Breast epithelium (tissue), 4 donors: ENCODE results near the gene SRC. TPM values are rescaled to one million over a fixed set of nuclear protein-coding genes. Genes with fewer than 3 reads are reported as not detected.

Experiments
- DNase-seq, 2 donors: peaks; one replicate each; pipeline ENCODE4 v3.0.0-alpha.2; 2019; ENCODE audit warnings: low spot score in 2 of 2
- H3K27ac ChIP-seq, 2 donors: fragments of 200-600 bp; sonication (generic) in 1 of 2; one replicate each; pipeline ENCODE4 v1.5.1; 2016 to 2019; ENCODE audit warnings: mild to moderate bottlenecking in 1 of 2
- H3K27me3 ChIP-seq, 2 donors: fragments of 200-600 bp; sonication (generic) in 1 of 2; one replicate each; pipeline versions ENCODE4 v1.5.1 to v1.6.0; 2017 to 2019; ENCODE audit warnings: control low read depth in 1 of 2, mild to moderate bottlenecking in 1 of 2
- H3K36me3 ChIP-seq: fragments of 200-600 bp; one replicate; pipeline ENCODE4 v1.5.1; 2019
- H3K4me1 ChIP-seq, 2 donors: fragments of 200-600 bp; sonication (generic); one replicate each; pipeline ENCODE4 v1.5.1; 2016 to 2019; ENCODE audit warnings: control low read depth in 1 of 2
- H3K4me3 ChIP-seq, 3 donors: fragments of 200-600 bp; sonication (generic); 1 replicate in 2 of 3; 2 replicates in 1 of 3; pipeline ENCODE4 v1.5.1; 2016 to 2019; ENCODE audit warnings: mild to moderate bottlenecking in 3 of 3, moderate library complexity in 2 of 3
- H3K9me3 ChIP-seq, 2 donors: fragments of 200-600 bp; sonication (generic) in 1 of 2; one replicate each; pipeline ENCODE4 v1.5.1; 2016 to 2019; ENCODE audit warnings: control low read depth in 1 of 2
- POLR2A ChIP-seq: fragments of 450-650 bp; IDR thresholded peaks from one replicate; pipeline ENCODE4 v1.6.1; 2016; ENCODE audit warnings: antibody characterized with exemption, mild to moderate bottlenecking, moderate library complexity
- POLR2AphosphoS5 ChIP-seq, 3 donors: sonication (generic); formaldehyde crosslinking; IDR thresholded peaks; one replicate each; pipeline ENCODE4 v1.6.1; 2017; ENCODE audit warnings: antibody characterized with exemption in 3 of 3
- intact Hi-C: fragments of 100-400 bp; cut with DNase I; formaldehyde crosslinking; loops from one replicate; pipeline ENCODE4 v1.15.1; 2023; ENCODE audit warnings: low total_unique reads
- total RNA-seq, 3 donors: library from RNA; depleted of rRNA; stranded (reverse); fragments of >200 nt; gene quantifications; one replicate each; pipeline ENCODE4 v1.1.0, GENCODE V29; 2016
- TF ChIP-seq, protein P1 (sequence below), 3 donors: fragments of 450-650 bp; IDR thresholded peaks; one replicate each; pipeline ENCODE4 v1.5.1; 2016 to 2017; ENCODE audit warnings: antibody characterized with exemption in 3 of 3, mild to moderate bottlenecking in 3 of 3, moderate library complexity in 3 of 3

SRC gene
- total RNA-seq, 3 donors from 2014 or later: 12.8 to 25.6 (median 20.6) TPM

DNA sequence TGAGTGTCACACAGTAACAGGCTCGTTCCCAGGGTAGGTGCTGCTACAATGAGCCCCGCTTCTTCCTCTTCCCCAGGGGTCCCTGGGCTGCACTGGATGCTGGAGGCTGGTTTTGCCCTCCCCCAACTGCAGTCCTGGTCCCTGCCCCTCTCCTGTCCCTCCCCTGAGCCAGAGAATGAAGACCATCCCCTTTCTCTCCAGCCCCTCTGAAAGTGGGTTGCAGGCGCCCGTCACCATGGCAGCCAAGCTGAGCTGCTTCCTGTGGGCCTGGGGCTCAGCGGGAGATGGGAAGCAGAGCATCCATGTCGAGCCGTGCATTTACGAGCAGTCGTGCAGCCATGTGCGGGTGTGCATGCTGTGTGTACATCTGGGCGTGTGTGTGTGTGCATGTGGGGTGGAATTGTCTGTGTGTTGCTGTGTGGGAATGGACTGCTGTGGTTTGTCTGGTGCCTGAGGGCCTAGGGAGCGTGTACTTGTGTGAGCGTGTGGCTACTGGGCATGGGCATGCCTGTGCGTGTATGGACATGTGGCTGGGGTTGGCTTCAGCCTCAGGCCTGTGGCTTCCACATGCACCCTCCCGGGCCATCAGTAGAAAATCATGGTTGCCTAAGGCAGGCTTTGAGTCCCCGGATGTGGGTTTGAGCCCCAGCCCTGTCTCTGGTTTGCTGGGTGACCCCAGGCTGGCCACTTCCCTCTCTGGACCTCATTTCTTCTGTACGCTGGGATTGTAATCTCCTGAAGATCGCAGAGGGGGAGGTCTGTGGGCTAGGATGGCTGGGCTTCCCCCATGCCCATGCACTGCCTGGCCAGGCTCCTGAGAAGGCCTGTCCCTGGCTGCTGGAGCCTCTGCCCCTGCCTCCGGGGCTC lies 48.8 kb downstream of the SRC start:
- intact Hi-C loops: no loop called here
- DNase-seq: peak in 1 of 2 donors; percentile 59

GRCh38 chr20:37395410-37395797 lies 49.5 kb downstream of the SRC start:
- no peaks in the 10 kb centered on the region for H3K9me3 ChIP-seq
- H3K27me3 ChIP-seq: no peaks in the 10 kb centered on the region
- no peaks in the 10 kb centered on the region for H3K36me3 ChIP-seq
- TF ChIP-seq, protein P1, sequence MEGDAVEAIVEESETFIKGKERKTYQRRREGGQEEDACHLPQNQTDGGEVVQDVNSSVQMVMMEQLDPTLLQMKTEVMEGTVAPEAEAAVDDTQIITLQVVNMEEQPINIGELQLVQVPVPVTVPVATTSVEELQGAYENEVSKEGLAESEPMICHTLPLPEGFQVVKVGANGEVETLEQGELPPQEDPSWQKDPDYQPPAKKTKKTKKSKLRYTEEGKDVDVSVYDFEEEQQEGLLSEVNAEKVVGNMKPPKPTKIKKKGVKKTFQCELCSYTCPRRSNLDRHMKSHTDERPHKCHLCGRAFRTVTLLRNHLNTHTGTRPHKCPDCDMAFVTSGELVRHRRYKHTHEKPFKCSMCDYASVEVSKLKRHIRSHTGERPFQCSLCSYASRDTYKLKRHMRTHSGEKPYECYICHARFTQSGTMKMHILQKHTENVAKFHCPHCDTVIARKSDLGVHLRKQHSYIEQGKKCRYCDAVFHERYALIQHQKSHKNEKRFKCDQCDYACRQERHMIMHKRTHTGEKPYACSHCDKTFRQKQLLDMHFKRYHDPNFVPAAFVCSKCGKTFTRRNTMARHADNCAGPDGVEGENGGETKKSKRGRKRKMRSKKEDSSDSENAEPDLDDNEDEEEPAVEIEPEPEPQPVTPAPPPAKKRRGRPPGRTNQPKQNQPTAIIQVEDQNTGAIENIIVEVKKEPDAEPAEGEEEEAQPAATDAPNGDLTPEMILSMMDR (IDR thresholded peaks at IDR 0.05): no peak
- TF ChIP-seq POLR2A (no peak), POLR2AphosphoS5 (IDR thresholded peaks at IDR 0.05) (no peak)
- H3K4me3 ChIP-seq: no peak overlapping the region
- H3K4me1 ChIP-seq: no peaks in the 10 kb centered on the region
- intact Hi-C loops: no loop called here
- DNase-seq: no peak
- no peak overlapping the region for H3K27ac ChIP-seq

More for the DNA sequence above, 48.8 kb downstream of the SRC start:
- peak overlapping the region in 1 of 2 donors; percentile 19 for H3K27ac ChIP-seq
- H3K9me3 ChIP-seq: no peaks in the 10 kb centered on the region
- H3K4me3 ChIP-seq: no peak overlapping the region
- no peaks in the 10 kb centered on the region for H3K4me1 ChIP-seq
- no peak for TF ChIP-seq POLR2A
- TF ChIP-seq, protein P1 (IDR thresholded peaks at IDR 0.05): no peak
- no peak for TF ChIP-seq POLR2AphosphoS5 (IDR thresholded peaks at IDR 0.05)
- H3K36me3 ChIP-seq: no peaks in the 10 kb centered on the region
- no peaks in the 10 kb centered on the region for H3K27me3 ChIP-seq

DNA sequence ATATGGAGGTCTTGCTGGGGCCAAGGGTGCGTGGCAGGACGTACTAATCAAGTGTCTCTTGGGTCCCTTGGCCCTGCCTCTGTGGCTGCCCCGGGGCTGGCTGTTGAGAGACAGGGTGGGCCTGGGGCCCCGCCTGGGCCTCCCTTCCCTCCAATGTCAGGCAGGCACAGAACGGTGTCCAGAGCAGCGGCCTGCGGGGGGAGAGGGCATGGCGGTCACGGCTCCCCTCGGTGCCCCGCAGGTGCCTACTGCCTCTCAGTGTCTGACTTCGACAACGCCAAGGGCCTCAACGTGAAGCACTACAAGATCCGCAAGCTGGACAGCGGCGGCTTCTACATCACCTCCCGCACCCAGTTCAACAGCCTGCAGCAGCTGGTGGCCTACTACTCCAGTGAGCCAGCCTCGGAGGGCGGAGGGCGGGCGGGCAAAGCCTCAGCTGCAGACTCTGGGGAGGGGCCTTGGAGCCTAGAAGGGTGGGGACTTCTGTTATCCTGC lies 50.0 kb downstream of the SRC start:
- no peaks in the 10 kb centered on the region for H3K9me3 ChIP-seq
- no peak for DNase-seq
- H3K4me3 ChIP-seq: no peak overlapping the region
- intact Hi-C loops: no loop called here
- no peaks in the 10 kb centered on the region for H3K27me3 ChIP-seq
- H3K4me1 ChIP-seq: no peaks in the 10 kb centered on the region
- TF ChIP-seq, protein P1 (IDR thresholded peaks at IDR 0.05): no peak
- no peak for TF ChIP-seq POLR2A
- TF ChIP-seq POLR2AphosphoS5 (IDR thresholded peaks at IDR 0.05): no peak
- no peak overlapping the region for H3K27ac ChIP-seq
- no peaks in the 10 kb centered on the region for H3K36me3 ChIP-seq

DNA sequence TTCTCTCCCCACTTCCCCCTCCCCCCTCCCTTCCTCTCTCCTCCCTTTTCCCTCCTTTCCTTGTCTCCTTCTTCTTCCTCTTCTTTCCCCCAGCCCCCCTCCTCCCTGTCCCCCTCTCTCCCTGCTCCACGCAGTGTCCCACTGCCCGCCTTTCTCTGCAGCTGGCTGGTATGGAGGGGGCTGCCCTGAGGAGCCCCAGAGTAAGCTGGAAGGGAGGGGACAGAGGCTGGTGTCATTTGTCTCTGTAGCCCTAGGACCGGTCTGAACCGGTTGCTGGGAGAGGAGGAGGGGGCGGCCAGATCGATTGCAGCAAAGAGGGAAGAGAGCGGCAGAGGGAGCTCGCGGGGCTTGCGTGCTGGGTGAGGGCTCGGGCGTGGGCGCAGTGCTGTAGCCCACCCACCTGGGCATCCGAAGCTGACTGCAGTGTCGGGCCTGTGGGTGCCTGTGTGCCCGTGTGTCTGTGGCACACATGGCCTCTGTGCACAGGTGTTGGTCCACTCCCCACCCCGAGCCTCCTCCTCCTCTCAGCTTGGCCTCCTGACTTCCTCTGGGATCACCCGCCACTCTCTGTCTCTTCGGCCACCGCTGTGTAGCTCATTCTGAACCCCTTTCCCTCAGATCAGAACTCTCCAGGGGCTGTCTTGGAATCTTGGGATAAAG lies 50.6 kb downstream of the SRC start:
- Histone ChIP-seq H3K36me3 (no peaks in the 10 kb centered on the region), H3K4me3 (no peak overlapping the region)

More for the DNA sequence above, 50.6 kb downstream of the SRC start:
- TF ChIP-seq POLR2AphosphoS5 (IDR thresholded peaks at IDR 0.05) (no peak), POLR2A (no peak)
- TF ChIP-seq, protein P1 (IDR thresholded peaks at IDR 0.05): no peak
- H3K27ac ChIP-seq: no peak overlapping the region
- no peak for DNase-seq
- intact Hi-C loops: no loop called here
- no peaks in the 10 kb centered on the region for H3K27me3 ChIP-seq
- H3K9me3 ChIP-seq: no peaks in the 10 kb centered on the region
- H3K4me1 ChIP-seq: no peaks in the 10 kb centered on the region
